Activated CD4-positive, alpha-beta T cell treated with anti-CD3 and anti-CD28 coated beads, Interleukin-2, amount 50 U/mL, for 48 hours (primary cell): Measurements from ENCODE around the gene CYP1B1.
"Not testable (repeated sequence)": the region's sequence is repeated elsewhere in the genome, so short reads cannot be mapped to it uniquely, and the experiment has no call there.

Experiments used
- DNase-seq, 2 experiments: peaks; one replicate each; pipeline ENCODE4 v3.0.0-alpha.2; 2020

The CYP1B1 gene

GRCh38 chr2:38098421-38099098 lies 22.6 kb upstream of the CYP1B1 start:
- DNase-seq: no peak

GRCh38 chr2:38097988-38098385 lies 22.0 kb upstream of the CYP1B1 start:
- no peak for DNase-seq

GRCh38 chr2:38097258-38097987 lies 21.5 kb upstream of the CYP1B1 start:
- DNase-seq: no peak

- DNase-seq: peak; percentile 21 to 23
Observed at GRCh38 chr2:38095996-38096861, 20.3 kb upstream of the CYP1B1 start.

GRCh38 chr2:38095079-38095995 lies 19.4 kb upstream of the CYP1B1 start:
- DNase-seq: no peak

- DNase-seq: no peak
Observed at GRCh38 chr2:38093527-38094165, 17.7 kb upstream of the CYP1B1 start.

- DNase-seq: no peak
Observed at GRCh38 chr2:38092196-38092902, 16.4 kb upstream of the CYP1B1 start.

- no peak for DNase-seq
Observed at GRCh38 chr2:38091760-38092159, 15.8 kb upstream of the CYP1B1 start.

- no peak for DNase-seq
Observed at GRCh38 chr2:38090928-38091327, 15.0 kb upstream of the CYP1B1 start.

- not testable (repeated sequence) for DNase-seq
Observed at GRCh38 chr2:38090212-38090611, 14.3 kb upstream of the CYP1B1 start.

- not testable (repeated sequence) for DNase-seq
Observed at GRCh38 chr2:38085998-38086698, 10.2 kb upstream of the CYP1B1 start.

- DNase-seq: not testable (repeated sequence)
Observed at GRCh38 chr2:38084556-38084955, 8.6 kb upstream of the CYP1B1 start.

- DNase-seq: not testable (repeated sequence)
Observed at GRCh38 chr2:38082727-38083126, 6.8 kb upstream of the CYP1B1 start.

GRCh38 chr2:38080346-38080745 lies 4.4 kb upstream of the CYP1B1 start:
- DNase-seq: no peak

GRCh38 chr2:38079116-38080052 lies 3.4 kb upstream of the CYP1B1 start:
- DNase-seq: no peak

GRCh38 chr2:38077431-38077769 lies 1.4 kb upstream of the CYP1B1 start:
- DNase-seq: no peak

GRCh38 chr2:38076710-38077430 lies 919 bp upstream of the CYP1B1 start:
- peak; percentile 81 to 85 for DNase-seq

- peak; percentile 68 to 70 for DNase-seq
Observed at GRCh38 chr2:38076152-38076709, 280 bp upstream of the CYP1B1 start.
